GM19468 (cell line): ENCODE results near the gene ETV6.

Experiments
- ATAC-seq: cut with Tn5 transposase; IDR thresholded peaks from one replicate; pipeline ENCODE4 v1.9.1; 2021; ENCODE audit warnings: mild to moderate bottlenecking, moderate library complexity, moderate number of reproducible peaks; ENCODE audit not compliant: unreplicated experiment; ENCODE audit errors: extremely low read depth

ETV6 gene

DNA sequence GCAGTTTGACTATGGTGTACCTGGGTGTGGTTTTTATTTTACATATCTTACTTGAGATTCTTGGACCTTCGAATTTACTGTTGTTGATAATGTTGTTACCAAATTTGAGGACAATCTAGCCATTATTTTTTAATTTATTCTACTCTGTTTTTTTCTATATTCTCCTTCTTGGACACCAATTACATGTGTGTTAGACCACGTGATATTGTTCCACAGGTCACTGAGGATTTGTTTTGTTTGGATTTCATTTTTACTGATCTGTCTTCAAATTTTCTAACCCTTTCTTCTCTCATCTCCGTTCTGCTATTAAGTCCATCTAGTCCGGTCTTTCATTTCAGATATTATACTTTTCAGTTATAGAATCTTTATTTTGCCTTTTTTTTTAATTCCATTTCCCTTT is 216.3 kb downstream of the ETV6 start:
- ATAC-seq, result no peak

DNA sequence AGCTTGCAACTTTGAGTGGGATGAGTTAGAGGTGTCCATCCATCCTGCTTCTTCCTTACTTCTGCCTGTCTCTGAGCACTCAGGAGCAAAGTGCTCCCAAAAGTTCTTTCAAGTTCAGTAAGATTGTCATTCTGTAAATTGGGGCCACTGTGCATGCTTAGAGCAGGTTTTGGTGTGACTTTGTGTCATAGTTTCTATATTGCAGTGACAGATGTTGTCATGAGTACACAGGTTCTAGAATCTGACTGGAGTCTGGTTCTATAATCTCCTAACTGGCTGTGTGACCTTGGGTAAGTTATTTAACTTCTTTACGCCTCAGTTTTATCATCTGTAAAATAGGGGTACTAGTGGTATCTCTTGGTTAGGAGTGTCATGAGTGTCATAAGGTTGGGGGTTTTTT is 218.6 kb downstream of the ETV6 start:
- no peak for ATAC-seq

DNA sequence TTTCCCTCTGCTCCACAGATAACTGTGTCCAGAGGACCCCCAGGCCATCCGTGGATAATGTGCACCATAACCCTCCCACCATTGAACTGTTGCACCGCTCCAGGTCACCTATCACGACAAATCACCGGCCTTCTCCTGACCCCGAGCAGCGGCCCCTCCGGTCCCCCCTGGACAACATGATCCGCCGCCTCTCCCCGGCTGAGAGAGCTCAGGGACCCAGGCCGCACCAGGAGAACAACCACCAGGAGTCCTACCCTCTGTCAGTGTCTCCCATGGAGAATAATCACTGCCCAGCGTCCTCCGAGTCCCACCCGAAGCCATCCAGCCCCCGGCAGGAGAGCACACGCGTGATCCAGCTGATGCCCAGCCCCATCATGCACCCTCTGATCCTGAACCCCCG is 219.9 kb downstream of the ETV6 start:
- no peak for ATAC-seq

DNA sequence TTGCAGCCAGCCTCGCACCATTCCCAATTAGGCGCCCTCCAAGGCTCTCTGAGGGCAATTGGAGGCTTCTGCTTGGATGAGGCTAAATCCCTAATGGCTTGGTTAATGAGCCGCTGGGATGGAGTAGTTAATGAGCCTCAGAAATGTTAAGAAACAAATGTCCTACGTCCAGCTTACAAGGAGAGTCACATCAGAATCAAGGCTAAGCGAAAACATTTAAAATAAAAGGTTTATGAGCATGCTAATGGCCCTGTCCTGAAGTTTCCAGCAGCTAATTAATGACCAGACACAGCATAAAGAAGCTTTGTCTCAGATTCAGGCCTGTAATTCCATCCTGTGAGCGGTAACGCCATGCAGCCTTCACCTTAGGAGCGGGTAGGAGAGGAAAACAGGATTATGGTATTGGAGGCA is 220.6 kb downstream of the ETV6 start:
- no peak for ATAC-seq

GRCh38 chr12:11872055-11872454 is 222.6 kb downstream of the ETV6 start:
- ATAC-seq, result no peak

GRCh38 chr12:11875414-11875935 is 226.0 kb downstream of the ETV6 start:
- peak; percentile 46 for ATAC-seq

DNA sequence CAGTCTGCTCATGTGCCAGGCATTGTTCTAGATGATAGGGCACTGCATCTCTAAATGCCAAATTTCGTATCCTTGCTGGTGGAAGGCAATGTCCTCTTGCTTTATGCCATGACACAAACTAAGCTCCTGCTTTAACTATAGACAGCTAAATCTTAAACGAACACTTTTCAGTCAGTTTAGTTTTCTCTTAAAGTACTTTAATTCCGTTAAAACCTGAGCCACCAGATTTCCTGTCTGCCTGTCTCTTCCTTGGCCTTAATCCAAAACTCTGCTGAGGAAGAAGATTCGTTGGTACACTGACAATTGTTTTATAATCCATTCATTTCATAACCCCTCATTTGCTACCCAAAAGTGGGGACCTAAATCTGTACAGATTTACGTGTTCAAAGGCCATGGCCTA is 226.8 kb downstream of the ETV6 start:
- no peak for ATAC-seq

DNA sequence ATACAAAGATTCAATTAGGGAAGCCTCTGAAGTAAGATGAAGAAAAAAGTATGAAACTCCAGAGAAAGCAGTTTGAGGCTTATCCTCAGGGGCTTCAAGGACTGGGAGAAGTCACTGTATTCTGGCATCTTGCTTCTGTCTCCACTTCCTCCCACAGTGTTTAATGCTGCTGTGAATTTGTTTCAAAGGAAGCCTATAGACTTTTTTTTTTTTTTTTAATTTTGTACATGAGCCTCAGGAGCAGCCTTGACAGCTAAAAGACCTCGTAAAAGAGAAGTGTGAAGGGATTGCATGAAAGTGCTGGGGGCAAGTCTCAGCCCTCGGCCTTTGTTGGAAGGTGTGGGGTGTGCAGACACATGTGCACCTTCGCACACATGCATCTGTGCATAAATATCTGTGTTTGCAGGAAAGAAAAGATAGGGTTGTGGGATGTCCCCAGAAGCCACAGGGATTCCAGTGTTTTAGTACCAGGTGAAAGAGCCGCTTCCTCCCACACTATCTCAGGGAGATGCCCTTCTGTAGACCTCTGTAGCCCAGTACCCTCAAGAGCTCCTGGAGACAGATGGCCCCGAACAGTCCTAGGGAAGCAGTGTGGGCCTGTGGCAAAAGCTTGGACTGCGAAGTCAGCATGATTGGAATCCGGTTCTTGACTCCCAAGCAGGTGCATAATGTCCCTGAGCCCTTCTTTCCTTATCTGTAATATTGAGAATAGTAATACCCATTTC is 227.8 kb downstream of the ETV6 start:
- no peak for ATAC-seq

GRCh38 chr12:11877869-11878780 is 228.7 kb downstream of the ETV6 start:
- no peak for ATAC-seq

DNA sequence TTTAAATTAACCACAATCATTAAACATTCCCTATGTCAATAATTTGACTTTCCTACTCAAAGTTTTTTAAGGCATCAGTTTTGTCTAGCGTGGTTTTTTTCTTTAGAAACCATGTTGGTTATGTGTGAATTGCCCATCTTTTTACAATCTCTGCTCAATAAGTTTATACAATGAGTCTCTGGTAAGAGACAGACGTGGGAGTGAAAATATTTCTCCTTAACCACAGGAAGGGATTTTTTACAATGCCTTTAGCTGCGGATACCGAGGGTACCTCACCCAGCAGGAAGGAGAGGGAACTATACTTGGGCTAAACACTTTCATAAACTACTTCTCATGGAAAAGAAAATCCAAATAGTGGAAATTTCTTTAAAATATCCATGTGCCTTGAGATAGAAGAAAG is 229.8 kb downstream of the ETV6 start:
- no peak for ATAC-seq

DNA sequence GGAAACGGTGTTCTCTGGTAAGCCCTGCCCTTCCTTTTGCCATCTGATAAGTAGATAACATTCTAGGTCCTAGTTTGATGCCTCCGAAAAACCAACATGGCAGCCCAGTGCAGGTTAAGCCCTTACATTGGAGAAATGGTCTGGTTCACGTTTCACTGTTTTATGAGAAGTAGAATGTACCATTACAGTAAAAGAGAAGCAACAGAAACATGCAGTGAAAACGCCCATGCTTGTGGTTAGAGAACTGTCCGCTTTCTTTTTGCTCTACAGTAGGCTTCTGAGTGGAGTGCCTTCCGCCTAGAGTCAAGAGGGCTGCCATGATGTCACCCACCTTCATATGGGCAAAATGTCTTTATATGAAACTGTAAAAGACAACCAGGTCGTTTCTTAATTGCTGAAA is 230.9 kb downstream of the ETV6 start:
- no peak for ATAC-seq

DNA sequence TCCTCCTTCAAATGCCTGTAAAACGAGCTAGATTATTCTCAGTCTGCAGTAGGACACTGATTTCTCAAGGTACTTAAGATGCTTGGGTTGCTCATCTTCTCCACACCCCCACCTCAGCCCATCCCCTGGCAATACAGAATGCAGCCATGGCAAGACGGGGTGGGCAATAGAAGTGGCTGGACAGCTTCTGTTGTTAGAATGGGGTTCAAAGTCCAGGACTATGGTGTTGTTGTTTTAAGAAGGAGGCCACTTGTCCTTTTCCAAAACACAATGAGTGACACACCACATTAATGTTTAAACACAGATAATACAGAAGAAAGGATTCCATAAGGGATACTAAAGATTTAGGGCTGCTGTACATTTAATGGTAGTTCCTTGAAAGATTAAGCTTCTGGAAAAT is 232.4 kb downstream of the ETV6 start:
- no peak for ATAC-seq

GRCh38 chr12:11882301-11883019 is 233.0 kb downstream of the ETV6 start:
- no peak for ATAC-seq

GRCh38 chr12:11884116-11884515 is 234.6 kb downstream of the ETV6 start:
- ATAC-seq, result no peak

- ATAC-seq, result no peak
Measured at GRCh38 chr12:11884706-11885105, 235.2 kb downstream of the ETV6 start.

GRCh38 chr12:11885261-11886038 is 236.0 kb downstream of the ETV6 start:
- ATAC-seq, result no peak

GRCh38 chr12:11886339-11886738 is 236.9 kb downstream of the ETV6 start:
- ATAC-seq, result no peak

DNA sequence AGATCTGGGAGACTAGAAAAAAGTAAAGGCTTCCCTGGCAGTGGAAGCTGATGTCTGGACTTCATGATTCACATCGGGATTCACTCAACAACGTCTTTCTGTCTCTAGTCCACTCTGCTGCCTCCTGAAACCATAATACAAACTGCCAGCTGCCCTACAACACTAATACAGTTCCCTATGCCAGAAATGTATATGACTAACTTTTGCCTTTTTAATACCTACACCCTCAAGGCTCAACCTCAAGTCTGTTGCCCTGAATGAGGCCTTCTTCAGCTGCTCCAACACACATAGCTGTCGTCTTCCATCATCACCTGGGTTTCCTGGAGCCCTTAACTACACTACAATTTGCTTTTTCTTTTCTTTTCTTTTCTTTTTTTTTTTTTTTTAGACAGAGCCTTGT is 238.6 kb downstream of the ETV6 start:
- no peak for ATAC-seq

DNA sequence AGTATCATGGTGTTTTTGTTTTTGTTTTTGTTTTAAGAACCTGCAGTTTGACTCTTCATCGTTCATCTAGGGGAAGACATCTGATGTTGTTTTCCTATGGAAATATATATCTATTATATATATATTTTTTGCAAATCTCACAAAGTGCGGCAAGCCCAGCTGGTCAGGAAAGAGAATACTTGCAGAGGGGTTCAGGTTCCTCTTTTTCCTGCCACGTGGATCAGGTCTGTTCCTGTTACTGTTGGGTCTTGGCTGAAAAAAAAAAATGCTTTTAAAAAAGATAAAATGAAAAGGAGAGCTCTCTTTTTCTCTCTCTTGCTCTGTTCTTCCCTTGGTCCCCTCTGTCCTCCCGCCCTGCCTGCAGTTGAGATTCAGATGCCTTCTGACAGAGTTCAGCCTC is 241.9 kb downstream of the ETV6 start:
- no peak for ATAC-seq
